ENCODE results near the gene RGS19.

- TF ChIP-seq CTCF (IDR thresholded peaks at IDR 0.05) (no peak), ZFX (IDR thresholded peaks at IDR 0.05; ENCODE audit: borderline replicate concordance) (no peak)
Measured at GRCh38 chr20:64070244-64070993, 8.9 kb downstream of the RGS19 start.
